ENCODE results near the gene KCND3. TPM values are rescaled to one million over a fixed set of nuclear protein-coding genes. Genes with fewer than 3 reads are reported as not detected.

The KCND3 gene
- polyA plus RNA-seq, 2 donors = 0.57 to 1.6 TPM

DNA sequence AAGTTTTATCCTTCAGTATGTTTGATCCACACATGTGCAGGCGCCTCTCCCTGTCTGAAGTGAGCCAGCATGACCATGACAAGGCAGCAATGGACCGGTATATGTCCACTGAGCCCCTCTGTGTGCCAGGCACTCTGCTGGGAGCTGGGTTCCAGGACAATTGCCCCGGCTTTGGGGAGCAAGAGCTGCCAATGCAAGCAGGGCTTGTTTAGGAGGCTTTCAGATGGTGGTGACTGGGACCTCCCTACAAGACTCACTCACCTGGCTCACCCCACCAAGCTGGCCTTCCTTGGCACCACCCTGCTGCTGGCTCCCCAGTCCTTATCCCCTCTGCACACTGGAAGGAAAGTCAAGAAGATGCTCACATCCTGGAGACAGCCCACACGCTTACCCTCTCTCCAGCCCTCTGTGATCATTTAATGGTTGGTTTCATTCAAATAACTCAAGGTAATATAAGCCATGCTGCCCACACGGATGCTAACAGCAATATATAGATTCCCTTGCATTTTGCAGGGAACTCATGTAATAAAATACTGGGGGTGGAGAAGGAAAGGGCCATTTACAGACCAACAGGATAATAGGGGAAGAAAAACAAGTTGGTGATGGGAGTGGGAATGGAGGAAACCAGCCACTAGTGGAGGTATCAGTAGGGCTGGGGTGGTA is 23.6 kb downstream of the KCND3 start:
- 85 to 90% methylated on average over 5 of the region's 5 CpGs for WGBS, 2 donors
- Histone ChIP-seq H3K9me3 (ENCODE audit: control insufficient read depth in 2 of 2, insufficient read depth in 1 of 2, low read depth in 1 of 2, low read length in 1 of 2) (no peaks in the 10 kb centered on the region), H3K4me1 (ENCODE audit: control insufficient read depth in 2 of 2, insufficient read depth in 2 of 2, low read length in 1 of 2) (peaks cover 4 to 6% of the 10 kb centered on the region in 2 donors), H3K27ac (ENCODE audit: low read depth in 2 of 2, low read length in 1 of 2) (no peak overlapping the region), H3K4me3 (ENCODE audit: low read depth in 1 of 2, low read length in 2 of 2) (no peak overlapping the region), H3K27me3 (ENCODE audit: control insufficient read depth in 1 of 2, insufficient read depth in 2 of 2, low read length in 2 of 2) (no peaks in the 10 kb centered on the region), H3K36me3 (ENCODE audit: control insufficient read depth in 2 of 2, insufficient read depth in 2 of 2, low read length in 1 of 2) (no peaks in the 10 kb centered on the region)

DNA sequence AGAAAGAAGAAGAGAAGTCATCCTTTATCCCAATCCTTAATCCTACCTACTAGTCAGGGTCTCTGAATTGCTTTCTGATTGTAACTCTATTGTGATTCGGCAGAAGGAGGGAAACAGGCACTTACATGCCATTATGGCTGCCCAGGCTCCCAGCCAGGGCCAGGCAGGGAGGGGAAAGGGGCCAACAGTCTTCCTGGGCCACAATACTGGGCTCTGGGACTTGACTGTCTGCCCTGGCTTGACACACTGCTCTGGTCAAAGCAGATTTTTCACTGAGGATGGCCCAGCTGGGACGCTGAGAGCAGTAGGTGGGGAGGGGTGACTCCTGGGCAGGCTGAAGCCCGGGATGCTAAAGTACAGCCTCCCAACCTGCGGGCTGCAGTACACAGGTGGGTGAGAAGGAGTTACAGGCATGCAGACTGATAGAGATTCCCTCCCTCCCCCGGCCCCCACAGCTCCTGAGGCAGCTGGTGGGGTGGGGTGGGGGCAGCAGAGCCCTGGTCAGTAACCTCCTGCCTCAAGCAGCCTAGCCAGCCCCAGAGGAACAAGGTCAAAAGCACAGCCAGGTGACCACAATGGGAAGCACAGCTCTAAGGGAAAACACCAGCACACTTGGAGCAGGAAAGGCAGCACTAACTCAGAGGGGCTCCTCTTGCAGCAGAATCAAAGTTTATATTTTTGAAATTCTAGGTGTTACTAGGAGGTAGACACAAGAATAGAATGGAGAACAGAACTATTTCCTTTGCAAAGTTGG is 25.3 kb downstream of the KCND3 start:
- Histone ChIP-seq H3K36me3 (ENCODE audit: control insufficient read depth in 2 of 2, insufficient read depth in 2 of 2, low read length in 1 of 2) (no peaks in the 10 kb centered on the region), H3K4me1 (ENCODE audit: control insufficient read depth in 2 of 2, insufficient read depth in 2 of 2, low read length in 1 of 2) (peaks cover 4 to 6% of the 10 kb centered on the region in 2 donors), H3K9me3 (ENCODE audit: control insufficient read depth in 2 of 2, insufficient read depth in 1 of 2, low read depth in 1 of 2, low read length in 1 of 2) (no peaks in the 10 kb centered on the region), H3K27me3 (ENCODE audit: control insufficient read depth in 1 of 2, insufficient read depth in 2 of 2, low read length in 2 of 2) (no peaks in the 10 kb centered on the region), H3K4me3 (ENCODE audit: low read depth in 1 of 2, low read length in 2 of 2) (no peak overlapping the region), H3K27ac (ENCODE audit: low read depth in 2 of 2, low read length in 1 of 2) (no peak overlapping the region)
- 27 to 33% methylated on average over 5 of the region's 5 CpGs for WGBS, 2 donors

DNA sequence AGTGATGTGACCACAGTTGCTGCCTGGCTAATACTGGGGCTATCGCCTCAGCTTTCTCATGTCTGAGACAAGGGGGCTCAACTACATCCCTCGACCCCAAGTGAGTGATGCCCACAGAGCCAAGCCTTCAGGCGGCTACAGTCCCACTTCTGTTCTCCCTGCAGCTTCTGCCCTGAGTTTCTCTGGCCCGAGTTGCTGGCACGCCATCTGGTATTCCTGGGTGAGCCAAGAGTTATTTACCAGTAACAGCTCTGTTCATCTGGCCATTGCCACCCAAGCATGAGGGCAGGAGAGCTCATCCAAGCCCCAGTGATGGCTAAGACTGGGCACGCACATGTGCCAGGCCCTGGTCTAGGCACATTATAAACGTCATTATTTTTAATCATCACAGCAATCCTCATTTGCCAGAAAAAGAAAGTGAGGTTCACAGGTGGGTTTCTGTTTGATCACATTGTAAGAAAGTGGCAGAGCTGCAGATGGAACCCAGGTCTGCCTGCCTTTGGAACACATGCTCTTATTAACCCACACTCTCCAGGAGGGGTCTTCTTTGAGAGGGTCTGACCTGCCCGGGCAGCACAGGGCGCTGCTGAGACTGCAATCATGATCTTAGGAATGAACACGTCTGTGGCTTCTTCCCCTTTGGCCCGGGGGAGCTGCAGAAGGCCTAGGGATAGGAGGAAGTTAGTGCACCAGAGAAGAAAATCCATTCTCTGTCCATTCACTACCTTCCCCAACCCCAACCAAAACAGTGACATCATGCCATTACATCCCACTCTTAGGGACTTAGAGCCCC is 27.5 kb downstream of the KCND3 start:
- H3K9me3 ChIP-seq (ENCODE audit: control insufficient read depth in 2 of 2, insufficient read depth in 1 of 2, low read depth in 1 of 2, low read length in 1 of 2) = no peaks in the 10 kb centered on the region
- WGBS, 2 donors = 76 to 78% methylated on average over 11 of the region's 11 CpGs
- no peak overlapping the region for H3K27ac ChIP-seq (ENCODE audit: low read depth in 2 of 2, low read length in 1 of 2)

DNA sequence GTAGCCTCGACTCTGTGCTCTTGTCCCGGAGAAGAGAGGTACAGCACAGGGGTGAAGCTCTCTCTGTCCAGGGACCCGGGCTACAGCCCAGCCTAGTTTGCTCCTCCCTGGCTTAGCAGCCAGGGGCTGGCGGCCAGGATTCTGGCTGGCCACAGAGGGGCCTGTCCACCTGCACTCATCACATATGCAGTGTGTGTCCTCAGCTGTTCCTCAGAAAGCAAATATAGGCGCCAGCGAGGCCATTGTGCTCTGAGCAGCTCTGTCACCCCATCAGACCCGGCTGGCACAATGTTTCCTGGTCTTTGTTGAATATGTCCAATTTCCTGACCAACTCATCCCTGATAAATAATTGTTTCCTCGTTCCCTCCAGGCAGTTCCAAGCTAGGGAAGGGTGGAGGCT is 28.5 kb downstream of the KCND3 start:
- no peaks in the 10 kb centered on the region for H3K36me3 ChIP-seq (ENCODE audit: control insufficient read depth in 2 of 2, insufficient read depth in 2 of 2, low read length in 1 of 2)
- H3K27ac ChIP-seq (ENCODE audit: low read depth in 2 of 2, low read length in 1 of 2) = no peak overlapping the region
- no peaks in the 10 kb centered on the region for H3K9me3 ChIP-seq (ENCODE audit: control insufficient read depth in 2 of 2, insufficient read depth in 1 of 2, low read depth in 1 of 2, low read length in 1 of 2)
- peaks cover 4 to 6% of the 10 kb centered on the region in 2 donors for H3K4me1 ChIP-seq (ENCODE audit: control insufficient read depth in 2 of 2, insufficient read depth in 2 of 2, low read length in 1 of 2)
- no peaks in the 10 kb centered on the region for H3K27me3 ChIP-seq (ENCODE audit: control insufficient read depth in 1 of 2, insufficient read depth in 2 of 2, low read length in 2 of 2)
- no peak overlapping the region for H3K4me3 ChIP-seq (ENCODE audit: low read depth in 1 of 2, low read length in 2 of 2)
- 77 to 81% methylated on average over 8 of the region's 8 CpGs for WGBS, 2 donors

More for the DNA sequence above, 27.5 kb downstream of the KCND3 start:
- Histone ChIP-seq H3K27me3 (ENCODE audit: control insufficient read depth in 1 of 2, insufficient read depth in 2 of 2, low read length in 2 of 2) (no peaks in the 10 kb centered on the region), H3K36me3 (ENCODE audit: control insufficient read depth in 2 of 2, insufficient read depth in 2 of 2, low read length in 1 of 2) (no peaks in the 10 kb centered on the region), H3K4me3 (ENCODE audit: low read depth in 1 of 2, low read length in 2 of 2) (no peak overlapping the region), H3K4me1 (ENCODE audit: control insufficient read depth in 2 of 2, insufficient read depth in 2 of 2, low read length in 1 of 2) (peaks cover 4 to 6% of the 10 kb centered on the region in 2 donors)

DNA sequence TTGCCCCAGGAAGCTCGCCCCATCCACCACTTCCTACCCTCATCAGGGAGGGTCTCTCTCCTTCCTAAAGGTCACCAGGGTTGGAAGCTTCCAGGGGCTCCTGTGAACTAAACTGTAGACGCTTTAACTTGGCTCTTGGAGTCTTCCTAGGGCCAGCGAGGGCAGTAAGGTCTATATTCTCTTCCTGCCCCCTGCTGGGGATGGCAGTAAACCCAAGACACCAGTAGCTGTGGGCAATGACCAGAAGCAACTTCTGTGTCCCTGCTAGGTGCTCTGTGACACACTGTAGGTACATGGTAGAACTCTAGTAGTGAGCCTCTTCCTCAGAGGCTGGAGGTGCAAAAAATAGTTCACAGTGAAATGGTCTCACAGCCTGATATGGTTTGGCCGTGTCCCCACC is 30.0 kb downstream of the KCND3 start:
- Histone ChIP-seq H3K27ac (ENCODE audit: low read depth in 2 of 2, low read length in 1 of 2) (no peak overlapping the region), H3K4me3 (ENCODE audit: low read depth in 1 of 2, low read length in 2 of 2) (no peak overlapping the region), H3K4me1 (ENCODE audit: control insufficient read depth in 2 of 2, insufficient read depth in 2 of 2, low read length in 1 of 2) (peaks cover 3 to 4% of the 10 kb centered on the region in 2 donors), H3K27me3 (ENCODE audit: control insufficient read depth in 1 of 2, insufficient read depth in 2 of 2, low read length in 2 of 2) (no peaks in the 10 kb centered on the region), H3K36me3 (ENCODE audit: control insufficient read depth in 2 of 2, insufficient read depth in 2 of 2, low read length in 1 of 2) (no peaks in the 10 kb centered on the region), H3K9me3 (ENCODE audit: control insufficient read depth in 2 of 2, insufficient read depth in 1 of 2, low read depth in 1 of 2, low read length in 1 of 2) (no peaks in the 10 kb centered on the region)
- WGBS, 2 donors = 83 to 85% methylated on average over 4 of the region's 4 CpGs

DNA sequence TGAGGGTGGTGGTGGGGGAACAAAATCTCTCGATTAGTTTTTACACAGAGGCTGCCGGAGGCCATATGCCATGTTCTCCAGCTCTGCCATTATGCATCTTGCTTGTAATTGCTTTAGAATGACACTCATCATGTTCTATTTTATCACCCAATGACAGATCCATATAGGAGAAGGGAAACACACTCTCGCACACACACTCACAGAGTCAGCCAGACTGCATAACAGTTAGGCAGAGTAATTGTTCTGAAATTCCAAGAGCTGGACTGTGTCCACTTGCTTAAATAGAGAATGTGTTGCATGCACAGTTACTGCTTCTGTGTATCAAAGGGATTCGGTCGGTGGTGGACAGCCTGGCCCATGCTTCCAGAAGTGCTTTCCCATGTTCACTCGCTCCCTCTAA is 30.6 kb downstream of the KCND3 start:
- no peaks in the 10 kb centered on the region for H3K36me3 ChIP-seq (ENCODE audit: control insufficient read depth in 2 of 2, insufficient read depth in 2 of 2, low read length in 1 of 2)
- 71 to 73% methylated on average over 6 of the region's 6 CpGs for WGBS, 2 donors
- H3K4me1 ChIP-seq (ENCODE audit: control insufficient read depth in 2 of 2, insufficient read depth in 2 of 2, low read length in 1 of 2) = peaks cover under 1 to 3% of the 10 kb centered on the region in 2 donors
- H3K9me3 ChIP-seq (ENCODE audit: control insufficient read depth in 2 of 2, insufficient read depth in 1 of 2, low read depth in 1 of 2, low read length in 1 of 2) = no peaks in the 10 kb centered on the region
- no peak overlapping the region for H3K4me3 ChIP-seq (ENCODE audit: low read depth in 1 of 2, low read length in 2 of 2)
- no peaks in the 10 kb centered on the region for H3K27me3 ChIP-seq (ENCODE audit: control insufficient read depth in 1 of 2, insufficient read depth in 2 of 2, low read length in 2 of 2)
- no peak overlapping the region for H3K27ac ChIP-seq (ENCODE audit: low read depth in 2 of 2, low read length in 1 of 2)

DNA sequence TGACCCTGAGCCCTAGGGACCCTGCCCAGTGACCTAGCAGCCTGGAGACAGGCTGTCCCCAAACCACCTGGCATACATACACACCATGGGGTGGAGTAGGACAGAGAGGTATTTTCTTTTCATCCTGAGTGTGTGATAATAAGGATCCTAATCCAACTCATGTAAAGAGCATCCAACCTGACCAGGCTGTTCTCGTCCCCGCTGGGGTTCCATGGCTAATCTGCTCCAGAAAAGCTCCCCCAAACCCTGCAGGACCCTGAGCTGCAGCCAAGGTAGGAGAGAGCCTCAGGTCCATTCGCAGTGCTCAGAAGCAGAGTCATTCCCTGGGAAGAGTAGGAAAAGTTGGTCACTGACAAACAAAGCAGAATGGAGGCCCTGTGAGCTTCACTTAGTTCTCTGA is 31.4 kb downstream of the KCND3 start:
- no peaks in the 10 kb centered on the region for H3K9me3 ChIP-seq (ENCODE audit: control insufficient read depth in 2 of 2, insufficient read depth in 1 of 2, low read depth in 1 of 2, low read length in 1 of 2)
- H3K4me1 ChIP-seq (ENCODE audit: control insufficient read depth in 2 of 2, insufficient read depth in 2 of 2, low read length in 1 of 2) = peaks cover 0 to 3% of the 10 kb centered on the region in 2 donors
- H3K27me3 ChIP-seq (ENCODE audit: control insufficient read depth in 1 of 2, insufficient read depth in 2 of 2, low read length in 2 of 2) = no peaks in the 10 kb centered on the region
- H3K27ac ChIP-seq (ENCODE audit: low read depth in 2 of 2, low read length in 1 of 2) = no peak overlapping the region
- 85 to 90% methylated on average over 3 of the region's 3 CpGs for WGBS, 2 donors
- no peaks in the 10 kb centered on the region for H3K36me3 ChIP-seq (ENCODE audit: control insufficient read depth in 2 of 2, insufficient read depth in 2 of 2, low read length in 1 of 2)
- H3K4me3 ChIP-seq (ENCODE audit: low read depth in 1 of 2, low read length in 2 of 2) = no peak overlapping the region

DNA sequence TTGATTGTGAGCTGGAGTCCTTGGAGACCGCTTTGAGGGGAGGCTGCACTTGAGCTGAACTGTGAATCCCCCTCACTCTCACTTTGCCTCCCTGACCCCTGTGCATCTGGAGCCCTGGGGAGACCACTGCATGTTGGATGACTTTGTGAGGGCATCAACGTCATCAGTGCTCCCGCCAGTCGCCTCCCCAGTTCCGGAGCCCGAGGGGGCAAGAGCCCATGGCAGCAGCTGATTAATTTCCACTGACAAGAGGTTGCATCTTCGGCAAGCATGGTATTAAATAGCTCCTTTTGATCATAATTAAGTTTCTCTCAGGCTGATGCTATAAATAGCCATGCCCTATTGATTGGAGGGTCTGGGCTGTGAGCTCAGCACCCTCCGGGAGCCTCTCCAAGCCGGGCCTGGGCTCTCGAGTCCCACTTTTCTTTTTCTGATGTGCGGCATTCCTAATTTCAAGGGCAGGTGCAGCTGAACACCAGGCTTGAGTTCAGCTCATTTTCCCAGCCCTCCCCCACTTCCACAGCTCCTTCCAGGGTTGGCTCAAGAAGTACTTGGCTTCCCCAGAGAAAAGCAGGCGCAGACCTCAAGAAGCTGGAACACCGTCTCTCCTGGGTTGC is 33.2 kb downstream of the KCND3 start:
- Histone ChIP-seq H3K4me1 (ENCODE audit: control insufficient read depth in 2 of 2, insufficient read depth in 2 of 2, low read length in 1 of 2) (peaks cover 3 to 8% of the 10 kb centered on the region in 2 donors), H3K4me3 (ENCODE audit: low read depth in 1 of 2, low read length in 2 of 2) (no peak overlapping the region), H3K27me3 (ENCODE audit: control insufficient read depth in 1 of 2, insufficient read depth in 2 of 2, low read length in 2 of 2) (no peaks in the 10 kb centered on the region), H3K36me3 (ENCODE audit: control insufficient read depth in 2 of 2, insufficient read depth in 2 of 2, low read length in 1 of 2) (no peaks in the 10 kb centered on the region), H3K27ac (ENCODE audit: low read depth in 2 of 2, low read length in 1 of 2) (no peak overlapping the region), H3K9me3 (ENCODE audit: control insufficient read depth in 2 of 2, insufficient read depth in 1 of 2, low read depth in 1 of 2, low read length in 1 of 2) (no peaks in the 10 kb centered on the region)
- WGBS, 2 donors = 81 to 86% methylated on average over 13 of the region's 13 CpGs

DNA sequence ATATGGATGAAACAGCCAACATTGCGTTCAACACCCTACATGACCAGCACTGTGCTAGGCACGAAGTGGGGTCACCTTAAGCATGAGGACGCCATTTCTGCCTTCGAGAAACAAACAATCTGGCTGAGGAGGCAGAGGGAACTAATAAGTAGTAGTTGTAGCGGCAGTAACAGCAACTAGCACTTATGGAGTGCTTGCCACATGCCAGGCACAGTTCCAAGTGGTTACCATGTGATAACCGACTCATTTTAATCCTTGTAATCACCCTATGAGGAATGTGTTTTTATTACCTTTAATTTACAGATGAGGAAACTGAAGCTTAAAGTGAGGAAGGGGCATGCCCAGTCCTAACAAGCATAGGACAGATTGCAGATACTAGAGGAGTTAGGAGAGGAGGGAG is 33.7 kb downstream of the KCND3 start:
- Histone ChIP-seq H3K9me3 (ENCODE audit: control insufficient read depth in 2 of 2, insufficient read depth in 1 of 2, low read depth in 1 of 2, low read length in 1 of 2) (no peaks in the 10 kb centered on the region), H3K4me3 (ENCODE audit: low read depth in 1 of 2, low read length in 2 of 2) (no peak overlapping the region), H3K27me3 (ENCODE audit: control insufficient read depth in 1 of 2, insufficient read depth in 2 of 2, low read length in 2 of 2) (no peaks in the 10 kb centered on the region), H3K27ac (ENCODE audit: low read depth in 2 of 2, low read length in 1 of 2) (no peak overlapping the region), H3K36me3 (ENCODE audit: control insufficient read depth in 2 of 2, insufficient read depth in 2 of 2, low read length in 1 of 2) (no peaks in the 10 kb centered on the region), H3K4me1 (ENCODE audit: control insufficient read depth in 2 of 2, insufficient read depth in 2 of 2, low read length in 1 of 2) (peaks cover 0 to 8% of the 10 kb centered on the region in 2 donors)
- 71 to 75% methylated on average over 6 of the region's 6 CpGs for WGBS, 2 donors

Data from esophagus (tissue), 2 donors.